ENCODE measurements around the gene RXFP4.

The RXFP4 gene

GRCh38 chr1:155913969-155914757 lies 27.3 kb upstream of the RXFP4 start:
- no peaks in the 10 kb centered on the region for H4K20me1 ChIP-seq (ENCODE audit: insufficient read depth, low read length, poor library complexity, severe bottlenecking)
- H2AFZ ChIP-seq (ENCODE audit: low read length) = no peak overlapping the region
- peaks cover 60% of the 10 kb centered on the region for H3K36me3 ChIP-seq (ENCODE audit: insufficient read depth, low read length)
- H3K9ac ChIP-seq (ENCODE audit: low read depth, low read length, poor library complexity, severe bottlenecking) = no peak overlapping the region
- H3K79me2 ChIP-seq (ENCODE audit: insufficient read depth, low read length) = peaks cover 21% of the 10 kb centered on the region
- peaks cover 21% of the 10 kb centered on the region; the same call in 1 of the 2 replicates for H3F3A ChIP-seq (ENCODE audit: low read depth)
- H3K27me3 ChIP-seq (ENCODE audit: insufficient read depth, low read length, poor library complexity, severe bottlenecking) = no peaks in the 10 kb centered on the region
- H3K9me3 ChIP-seq (ENCODE audit: insufficient read depth, low read depth, low read length) = no peaks in the 10 kb centered on the region
- H3K4me1 ChIP-seq (ENCODE audit: insufficient read depth, low read length, poor library complexity, severe bottlenecking) = peaks cover 9% of the 10 kb centered on the region
- H3K9me2 ChIP-seq (replicated peaks; ENCODE audit: low read depth, low read length) = no peaks in the 10 kb centered on the region
- no peak overlapping the region for H3K4me2 ChIP-seq (ENCODE audit: low read depth, low read length, poor library complexity, severe bottlenecking)
- H3K4me3 ChIP-seq (ENCODE audit: low read length, poor library complexity, severe bottlenecking) = no peak overlapping the region
- TF ChIP-seq EZH2phosphoT487 (IDR thresholded peaks at IDR 0.05; ENCODE audit: borderline replicate concordance) (no peak), CTCF (conservative IDR thresholded peaks at IDR 0.05; ENCODE audit: low read length) (no peak)

GRCh38 chr1:155918660-155919059 lies 22.8 kb upstream of the RXFP4 start:
- Histone ChIP-seq H3K9me2 (replicated peaks; ENCODE audit: low read depth, low read length) (no peaks in the 10 kb centered on the region), H3K9me3 (ENCODE audit: insufficient read depth, low read depth, low read length) (no peaks in the 10 kb centered on the region), H3K79me2 (ENCODE audit: insufficient read depth, low read length) (peaks cover 22% of the 10 kb centered on the region), H3K9ac (ENCODE audit: low read depth, low read length, poor library complexity, severe bottlenecking) (no peak overlapping the region), H3K36me3 (ENCODE audit: insufficient read depth, low read length) (peaks cover 88% of the 10 kb centered on the region), H3F3A (ENCODE audit: low read depth) (peaks cover 3% of the 10 kb centered on the region; the same call in 1 of the 2 replicates), H3K4me2 (ENCODE audit: low read depth, low read length, poor library complexity, severe bottlenecking) (no peak overlapping the region), H2AFZ (ENCODE audit: low read length) (no peak overlapping the region), H4K20me1 (ENCODE audit: insufficient read depth, low read length, poor library complexity, severe bottlenecking) (peaks cover 19% of the 10 kb centered on the region), H3K4me3 (ENCODE audit: low read length, poor library complexity, severe bottlenecking) (no peak overlapping the region), H3K4me1 (ENCODE audit: insufficient read depth, low read length, poor library complexity, severe bottlenecking) (no peaks in the 10 kb centered on the region), H3K27me3 (ENCODE audit: insufficient read depth, low read length, poor library complexity, severe bottlenecking) (no peaks in the 10 kb centered on the region)
- TF ChIP-seq EZH2phosphoT487 (IDR thresholded peaks at IDR 0.05; ENCODE audit: borderline replicate concordance) = no peak
- no peak for TF ChIP-seq CTCF (conservative IDR thresholded peaks at IDR 0.05; ENCODE audit: low read length)

GRCh38 chr1:155919801-155920200 lies 21.6 kb upstream of the RXFP4 start:
- TF ChIP-seq EZH2phosphoT487 (IDR thresholded peaks at IDR 0.05; ENCODE audit: borderline replicate concordance) = no peak
- no peak for TF ChIP-seq CTCF (conservative IDR thresholded peaks at IDR 0.05; ENCODE audit: low read length)
- no peaks in the 10 kb centered on the region for H3K27me3 ChIP-seq (ENCODE audit: insufficient read depth, low read length, poor library complexity, severe bottlenecking)
- H3K4me3 ChIP-seq (ENCODE audit: low read length, poor library complexity, severe bottlenecking) = no peak overlapping the region
- no peaks in the 10 kb centered on the region for H3K4me1 ChIP-seq (ENCODE audit: insufficient read depth, low read length, poor library complexity, severe bottlenecking)
- H3K9me2 ChIP-seq (replicated peaks; ENCODE audit: low read depth, low read length) = no peaks in the 10 kb centered on the region
- H2AFZ ChIP-seq (ENCODE audit: low read length) = no peak overlapping the region
- H4K20me1 ChIP-seq (ENCODE audit: insufficient read depth, low read length, poor library complexity, severe bottlenecking) = peaks cover 22% of the 10 kb centered on the region
- peaks cover 22% of the 10 kb centered on the region for H3K79me2 ChIP-seq (ENCODE audit: insufficient read depth, low read length)
- 0 out of 2 replicates have a peak, but pooled peaks cover 3% of the 10 kb centered on the region for H3F3A ChIP-seq (ENCODE audit: low read depth)
- H3K9ac ChIP-seq (ENCODE audit: low read depth, low read length, poor library complexity, severe bottlenecking) = no peak overlapping the region
- no peaks in the 10 kb centered on the region for H3K9me3 ChIP-seq (ENCODE audit: insufficient read depth, low read depth, low read length)
- peaks cover 87% of the 10 kb centered on the region for H3K36me3 ChIP-seq (ENCODE audit: insufficient read depth, low read length)
- H3K4me2 ChIP-seq (ENCODE audit: low read depth, low read length, poor library complexity, severe bottlenecking) = no peak overlapping the region

Data from Loucy (cell line).